Stomach (tissue), 9 donors: Measurements from ENCODE around the gene SLC35E3. TPM values are rescaled to one million over a fixed set of nuclear protein-coding genes. Genes with fewer than 3 reads are reported as not detected.

Experiments
- DNase-seq, 2 donors: peaks; one replicate each; pipeline versions ENCODE4 v3.0.0 to v3.0.0-alpha.2; 2013 to 2019
- H3K27ac ChIP-seq, 5 donors: fragments of 200-600 bp in 4 of 5; sonication (generic) in 4 of 5; one replicate each; pipeline ENCODE4 v1.5.1; 2013 to 2019; ENCODE audit warnings: mild to moderate bottlenecking in 1 of 5, moderate library complexity in 1 of 5
- H3K27me3 ChIP-seq, 3 donors: fragments of 200-600 bp; sonication (generic); one replicate each; pipeline ENCODE4 v1.5.1; 2017 to 2019; ENCODE audit warnings: mixed run types in 1 of 3
- H3K36me3 ChIP-seq, 4 donors: fragments of 200-600 bp; sonication (generic); 1 replicate in 3 of 4; 2 replicates in 1 of 4; pipeline ENCODE4 v1.5.1; 2016 to 2019
- H3K4me1 ChIP-seq, 4 donors: fragments of 200-600 bp; sonication (generic); one replicate each; pipeline ENCODE4 v1.5.1; 2016 to 2019
- H3K4me3 ChIP-seq, 4 donors: fragments of 200-600 bp; sonication (generic) in 3 of 4; one replicate each; pipeline ENCODE4 v1.5.1; 2016 to 2019; ENCODE audit warnings: mild to moderate bottlenecking in 1 of 4
- H3K9me3 ChIP-seq, 4 donors: fragments of 200-600 bp; sonication (generic); one replicate each; pipeline ENCODE4 v1.5.1; 2016 to 2019
- EP300 ChIP-seq: sonication (generic); formaldehyde crosslinking; IDR thresholded peaks from one replicate; pipeline ENCODE4 v1.6.1; 2017; ENCODE audit warnings: antibody characterized with exemption
- POLR2A ChIP-seq, 4 donors: fragments of 450-650 bp; IDR thresholded peaks; one replicate each; pipeline ENCODE4 v1.6.1; 2016; ENCODE audit warnings: antibody characterized with exemption in 4 of 4, control low read depth in 2 of 4, mild to moderate bottlenecking in 1 of 4, moderate library complexity in 1 of 4
- WGBS, 5 donors: extraction: QIAGEN DNeasy Blood & Tissue Kit in 3 of 5; methylation state at CpG; one replicate each; pipeline versions ENCODE4 v1.1.5 to v1.1.7; 2013 to 2018; 5-methylcytosine and 5-hydroxymethylcytosine counted together
- intact Hi-C: fragments of 100-400 bp; cut with DNase I; formaldehyde crosslinking; loops from one replicate; pipeline ENCODE4 v1.15.1; 2023; ENCODE audit warnings: low total_unique reads
- polyA plus RNA-seq, 3 donors: library from polyadenylated mRNA; stranded (reverse); fragments of 200-250 nt; gene quantifications; one replicate each; pipeline ENCODE4 v1.2.3, GENCODE V29; 2013
- total RNA-seq, 5 donors: library from RNA; depleted of rRNA; stranded (reverse); fragments of >200 nt; gene quantifications; one replicate each; pipeline versions ENCODE4 v1.1.0 to v1.2.3, GENCODE V29; 2014 to 2016
- donor health status: healthy with polysubstance abuse.
- donor health status: Bipolar disorder and iron deficiency.
- donor health status: healthy.

Gene SLC35E3
- total and polyA plus RNA-seq, 8 donors, result under 0.01 to 5.9 (median 1.9) TPM

GRCh38 chr12:68828672-68829068, 82.7 kb downstream of the SLC35E3 start:
- no peaks in the 10 kb centered on the region for H3K9me3 ChIP-seq
- no peak for DNase-seq
- WGBS, 5 donors, result 78 to 90% (median 81%) methylated on average over 7 of the region's 7 CpGs
- intact Hi-C loops, result no loop called here
- peaks cover 0 to 9% (median 2%) of the 10 kb centered on the region in 4 donors for H3K4me1 ChIP-seq
- no peak for TF ChIP-seq POLR2A (IDR thresholded peaks at IDR 0.05)
- TF ChIP-seq EP300, result no peak
- no peak overlapping the region for H3K4me3 ChIP-seq
- no peak overlapping the region for H3K27ac ChIP-seq
- H3K27me3 ChIP-seq, result no peaks in the 10 kb centered on the region
- peaks cover 64 to 95% (median 93%) of the 10 kb centered on the region in 4 donors for H3K36me3 ChIP-seq

Other genes starting within 250 kb of the SLC35E3 start
- gene RAP1B, start 135.3 kb upstream of the SLC35E3 start, total RNA-seq, result 100 to 1,000 TPM in 2 of 5 donors, 10 to 100 TPM in 3; 79.5 to 315 (median 99.4) TPM
- gene RAP1B, start 135.3 kb upstream of the SLC35E3 start, polyA plus RNA-seq, result 100 to 1,000 TPM in 2 of 3 donors, 10 to 100 TPM in 1; 56.3 to 140 (median 105) TPM
- 10 to 100 TPM in 4 of 5 donors, 1 to 10 TPM in 1; 9.3 to 99.1 (median 28.1) TPM for gene NUP107, start 59.2 kb upstream of the SLC35E3 start, total RNA-seq
- gene NUP107, start 59.2 kb upstream of the SLC35E3 start, polyA plus RNA-seq, result 10 to 100 TPM in 1 of 3 donors, 1 to 10 TPM in 2; 5.7 to 13.6 (median 5.8) TPM
- 100 to 1,000 TPM in 3 of 5 donors, 10 to 100 TPM in 2; 42.4 to 151 (median 132) TPM for gene MDM2, start 62.0 kb downstream of the SLC35E3 start, total RNA-seq
- 10 to 100 TPM; 16.8 to 74.4 (median 23.8) TPM for gene MDM2, start 62.0 kb downstream of the SLC35E3 start, polyA plus RNA-seq
- gene CPM, start 187.0 kb downstream of the SLC35E3 start, total RNA-seq, result 100 to 1,000 TPM in 1 of 5 donors, 10 to 100 TPM in 4; 24.0 to 103 (median 73.6) TPM
- gene CPM, start 187.0 kb downstream of the SLC35E3 start, polyA plus RNA-seq, result 10 to 100 TPM in 2 of 3 donors, 1 to 10 TPM in 1; 5.7 to 16.6 (median 13.9) TPM